OCI-LY7 (cell line): Measurements from ENCODE around the gene TNNT1. TPM values are rescaled to one million over a fixed set of nuclear protein-coding genes. Genes with fewer than 3 reads are reported as not detected.

Experiments used
- BruUV-seq: library from RNA; stranded (reverse); fragments of 400-500 nt; replicated peaks from 2 replicates; lab custom pipeline; 2021; lab: Mats Ljungman, UMichigan
- CTCF ChIA-PET: fragments of 300-600 bp; sonication (Branson Sonifier 250); formaldehyde crosslinking; loops from one replicate; lab custom pipeline; 2022; ENCODE audit warnings: antibody characterized with exemption; ENCODE audit not compliant: unreplicated experiment; lab: Charles Lee
- POLR2A ChIA-PET: fragments of 300-600 bp; sonication (Branson Sonifier 250); formaldehyde crosslinking; loops from one replicate; lab custom pipeline; 2022; ENCODE audit warnings: antibody characterized with exemption; lab: Charles Lee
- DNase-seq: peaks from one replicate; pipeline ENCODE4 v3.0.0-alpha.2; 2015; ENCODE audit warnings: low spot score
- H2AFZ ChIP-seq: fragments of 200-600 bp; sonication (generic), shearing (Covaris generic); 2 replicates; pipeline ENCODE4 v1.6.1; 2014; ENCODE audit warnings: mild to moderate bottlenecking, antibody characterized with exemption, low read length, moderate library complexity
- H3K27ac ChIP-seq: fragments of 200-600 bp; sonication (generic); 2 replicates; pipeline ENCODE4 v1.5.1; 2014; ENCODE audit warnings: mixed run types, low read depth, mild to moderate bottlenecking, moderate library complexity, low read length, inconsistent platforms; ENCODE audit not compliant: poor library complexity, severe bottlenecking
- H3K36me3 ChIP-seq: fragments of 200-600 bp; sonication (generic); 2 replicates; pipeline ENCODE4 v1.6.1; 2014; ENCODE audit warnings: mild to moderate bottlenecking, antibody characterized with exemption, low read length, moderate library complexity, mixed read lengths; ENCODE audit not compliant: insufficient read depth
- H3K4me1 ChIP-seq: fragments of 200-600 bp; sonication (generic); 2 replicates; pipeline ENCODE4 v1.5.1; 2014; ENCODE audit warnings: mild to moderate bottlenecking, low read length; ENCODE audit not compliant: insufficient read depth, poor library complexity, severe bottlenecking
- H3K4me2 ChIP-seq: fragments of 200-600 bp; sonication (generic); 2 replicates; pipeline ENCODE4 v1.6.1; 2014; ENCODE audit warnings: mild to moderate bottlenecking, low read length
- H3K4me3 ChIP-seq: fragments of 200-600 bp; sonication (generic); 2 replicates; pipeline ENCODE4 v1.5.1; 2014; ENCODE audit warnings: mild to moderate bottlenecking, low read depth, low read length; ENCODE audit not compliant: poor library complexity, severe bottlenecking
- H3K79me2 ChIP-seq: fragments of 200-600 bp; sonication (generic); 2 replicates; pipeline ENCODE4 v1.6.1; 2016; ENCODE audit warnings: low read depth, mild to moderate bottlenecking, low read length, moderate library complexity, mixed read lengths; ENCODE audit not compliant: insufficient read depth
- H3K9me2 ChIP-seq: fragments of 200-600 bp; sonication (generic); 2 replicates; pipeline ENCODE4 v1.6.1; 2016; ENCODE audit warnings: mild to moderate bottlenecking, low read length, mixed read lengths; ENCODE audit not compliant: insufficient read depth
- H3K9me3 ChIP-seq: fragments of 200-600 bp; sonication (generic); 2 replicates; pipeline ENCODE4 v1.6.1; 2014; ENCODE audit warnings: mild to moderate bottlenecking, mixed run types, low read length, mixed read lengths
- H4K20me1 ChIP-seq: fragments of 200-600 bp; sonication (generic); 2 replicates; pipeline ENCODE4 v1.6.1; 2014; ENCODE audit warnings: mild to moderate bottlenecking, antibody characterized with exemption, low read length, moderate library complexity, mixed read lengths; ENCODE audit not compliant: insufficient read depth
- CTCF ChIP-seq: fragments of 200-600 bp; sonication (generic); conservative IDR thresholded peaks from 2 replicates; pipeline ENCODE4 v1.5.1; 2014; ENCODE audit warnings: mild to moderate bottlenecking, antibody characterized with exemption, low read length, moderate library complexity, mixed read lengths
- EZH2phosphoT487 ChIP-seq: fragments of 200-600 bp; sonication (generic); IDR thresholded peaks from 2 replicates; pipeline ENCODE4 v1.6.1; 2018; ENCODE audit warnings: low read depth, borderline replicate concordance, mild to moderate bottlenecking, mixed run types, antibody characterized with exemption, low read length, moderate library complexity, mixed read lengths
- intact Hi-C: fragments of 100-400 bp; cut with micrococcal nuclease; formaldehyde crosslinking; loops from one replicate; pipeline ENCODE4 v1.10.0; 2022; ENCODE audit not compliant: unreplicated experiment
- total RNA-seq, 2 experiments: library from RNA; depleted of rRNA in 1 of 2; stranded (reverse); fragments of >200 nt in 1 of 2; shearing (Covaris generic) in 1 of 2; gene quantifications; 2 replicates each; pipeline ENCODE4 v1.2.3, GENCODE V29; 2014 to 2022

Gene TNNT1
- total RNA-seq, 2 experiments from 2014 or later = 11.2 to 21.9 TPM

GRCh38 chr19:55105237-55105636, 43.8 kb downstream of the TNNT1 start:
- ChIA-PET POLR2A (no interaction called here), CTCF (no interaction called here)
- Histone ChIP-seq H2AFZ (no peak overlapping the region), H3K4me2 (no peak overlapping the region), H3K4me3 (no peak overlapping the region), H3K36me3 (peaks cover 84% of the 10 kb centered on the region), H3K4me1 (no peaks in the 10 kb centered on the region), H3K79me2 (peaks cover 7% of the 10 kb centered on the region; the same call in 1 of the 2 replicates), H3K9me3 (no peaks in the 10 kb centered on the region), H3K9me2 (no peaks in the 10 kb centered on the region), H4K20me1 (no peaks in the 10 kb centered on the region), H3K27ac (no peak overlapping the region)
- no TSS peak for BruUV-seq
- TF ChIP-seq EZH2phosphoT487 (no peak), CTCF (no peak)
- DNase-seq = no peak
- intact Hi-C loops = no loop called here

GRCh38 chr19:55103190-55103589, 45.8 kb downstream of the TNNT1 start:
- CTCF ChIA-PET = no interaction called here
- peaks cover 84% of the 10 kb centered on the region for H3K36me3 ChIP-seq
- BruUV-seq = no TSS peak
- peaks cover 3% of the 10 kb centered on the region; the same call in 1 of the 2 replicates for H3K79me2 ChIP-seq
- no peak overlapping the region for H3K4me3 ChIP-seq
- POLR2A ChIA-PET = no interaction called here
- H2AFZ ChIP-seq = no peak overlapping the region
- no peak overlapping the region for H3K4me2 ChIP-seq
- H3K9me3 ChIP-seq = no peaks in the 10 kb centered on the region
- DNase-seq = no peak
- TF ChIP-seq EZH2phosphoT487 (no peak), CTCF (no peak)
- H4K20me1 ChIP-seq = no peaks in the 10 kb centered on the region
- H3K27ac ChIP-seq = no peak overlapping the region
- intact Hi-C loops = no loop called here
- no peaks in the 10 kb centered on the region for H3K4me1 ChIP-seq
- no peaks in the 10 kb centered on the region for H3K9me2 ChIP-seq

- no peaks in the 10 kb centered on the region for H4K20me1 ChIP-seq
- POLR2A ChIA-PET = no interaction called here
These were observed 47.7 kb downstream of the TNNT1 start for GRCh38 chr19:55101261-55101660.

More at GRCh38 chr19:55101261-55101660, 47.7 kb downstream of the TNNT1 start:
- H3K4me1 ChIP-seq = no peaks in the 10 kb centered on the region
- H3K4me3 ChIP-seq = no peak overlapping the region
- H3K9me3 ChIP-seq = no peaks in the 10 kb centered on the region
- CTCF ChIA-PET = no interaction called here
- no peak overlapping the region for H3K27ac ChIP-seq
- no peak overlapping the region for H2AFZ ChIP-seq
- peaks cover 76% of the 10 kb centered on the region for H3K36me3 ChIP-seq
- no peak overlapping the region for H3K4me2 ChIP-seq
- intact Hi-C loops = no loop called here
- peaks cover 3% of the 10 kb centered on the region; the same call in 1 of the 2 replicates for H3K79me2 ChIP-seq
- H3K9me2 ChIP-seq = no peaks in the 10 kb centered on the region
- DNase-seq = no peak
- BruUV-seq = no TSS peak
- TF ChIP-seq CTCF (no peak), EZH2phosphoT487 (no peak)
